Central memory CD8-positive, alpha-beta T cell (primary cell): Measurements from ENCODE around the gene SMARCAL1.
"Not testable (repeated sequence)": the region's sequence is repeated elsewhere in the genome, so short reads cannot be mapped to it uniquely, and the experiment has no call there.

Experiments
- ATAC-seq: fragments of 150-1000 bp; cut with Tn5 transposase; replicated peaks from 2 replicates; pipeline ENCODE4 v1.10.0; 2022; ENCODE audit warnings: mild to moderate bottlenecking, moderate FRiP score, moderate number of reproducible peaks; ENCODE audit not compliant: poor library complexity, severe bottlenecking; ENCODE audit errors: extremely low read depth
- DNase-seq, 2 donors: peaks; one replicate each; pipeline ENCODE4 v3.0.0; 2021; ENCODE audit warnings: low spot score in 2 of 2
- H3K27ac Mint-ChIP-seq: one replicate; pipeline ENCODE4 v1.8.0; 2022; ENCODE audit warnings: low read depth, mild to moderate bottlenecking, moderate library complexity, mixed read lengths
- H3K27me3 Mint-ChIP-seq: one replicate; pipeline ENCODE4 v1.8.0; 2022; ENCODE audit warnings: mixed read lengths
- H3K36me3 Mint-ChIP-seq: one replicate; pipeline ENCODE4 v1.8.0; 2022; ENCODE audit warnings: mild to moderate bottlenecking, moderate library complexity, mixed read lengths; ENCODE audit not compliant: insufficient read depth
- H3K4me1 Mint-ChIP-seq: one replicate; pipeline ENCODE4 v1.8.0; 2022; ENCODE audit warnings: mixed read lengths
- H3K4me3 Mint-ChIP-seq: one replicate; pipeline ENCODE4 v1.8.0; 2022; ENCODE audit warnings: mild to moderate bottlenecking, moderate library complexity, mixed read lengths
- H3K9me3 Mint-ChIP-seq: one replicate; pipeline ENCODE4 v1.8.0; 2022; ENCODE audit warnings: mixed read lengths

Gene SMARCAL1

GRCh38 chr2:216504376-216504762 is 92.1 kb downstream of the SMARCAL1 start:
- ATAC-seq (no peak), DNase-seq (no peak)
- Mint-ChIP-seq H3K36me3 (peaks cover 54% of the 10 kb centered on the region), H3K9me3 (no peaks in the 10 kb centered on the region), H3K4me1 (peaks cover 46% of the 10 kb centered on the region), H3K27ac (peak overlapping the region; percentile 19), H3K27me3 (no peaks in the 10 kb centered on the region), H3K4me3 (no peak overlapping the region)

- Mint-ChIP-seq H3K9me3 (no peaks in the 10 kb centered on the region), H3K27me3 (no peaks in the 10 kb centered on the region), H3K4me1 (peaks cover 37% of the 10 kb centered on the region), H3K4me3 (no peak overlapping the region), H3K27ac (peak overlapping the region; percentile 53), H3K36me3 (peaks cover 44% of the 10 kb centered on the region)
- DNase-seq (no peak), ATAC-seq (no peak)
Measured at GRCh38 chr2:216505133-216506106, 93.1 kb downstream of the SMARCAL1 start.

GRCh38 chr2:216507220-216508160 is 95.2 kb downstream of the SMARCAL1 start:
- no peak for ATAC-seq
- Mint-ChIP-seq H3K36me3 (peaks cover 23% of the 10 kb centered on the region), H3K27ac (no peak overlapping the region), H3K27me3 (no peaks in the 10 kb centered on the region), H3K4me3 (no peak overlapping the region), H3K9me3 (no peaks in the 10 kb centered on the region), H3K4me1 (peaks cover 28% of the 10 kb centered on the region)
- DNase-seq: no peak

GRCh38 chr2:216508229-216508628 is 95.9 kb downstream of the SMARCAL1 start:
- Mint-ChIP-seq H3K27me3 (no peaks in the 10 kb centered on the region), H3K9me3 (no peaks in the 10 kb centered on the region), H3K4me1 (peaks cover 23% of the 10 kb centered on the region), H3K36me3 (peaks cover 16% of the 10 kb centered on the region), H3K27ac (no peak overlapping the region), H3K4me3 (no peak overlapping the region)
- no peak for DNase-seq
- no peak for ATAC-seq

- no peaks in the 10 kb centered on the region for H3K36me3 Mint-ChIP-seq
- no peaks in the 10 kb centered on the region for H3K9me3 Mint-ChIP-seq
- DNase-seq (no peak), ATAC-seq (no peak)
- no peaks in the 10 kb centered on the region for H3K4me1 Mint-ChIP-seq
- no peaks in the 10 kb centered on the region for H3K27me3 Mint-ChIP-seq
- H3K4me3 Mint-ChIP-seq: no peak overlapping the region
- H3K27ac Mint-ChIP-seq: no peak overlapping the region
Measured at GRCh38 chr2:216516730-216517350, 104.6 kb downstream of the SMARCAL1 start.

- Mint-ChIP-seq H3K4me1 (no peaks in the 10 kb centered on the region), H3K27me3 (no peaks in the 10 kb centered on the region), H3K27ac (no peak overlapping the region), H3K4me3 (no peak overlapping the region), H3K36me3 (no peaks in the 10 kb centered on the region), H3K9me3 (no peaks in the 10 kb centered on the region)
- DNase-seq: no peak
- ATAC-seq: no peak
Measured at GRCh38 chr2:216517447-216518225, 105.4 kb downstream of the SMARCAL1 start.

GRCh38 chr2:216518566-216519119 is 106.4 kb downstream of the SMARCAL1 start:
- not testable (repeated sequence) for ATAC-seq, H3K9me3 Mint-ChIP-seq, H3K27ac Mint-ChIP-seq, H3K4me3 Mint-ChIP-seq, H3K4me1 Mint-ChIP-seq, H3K27me3 Mint-ChIP-seq, DNase-seq, H3K36me3 Mint-ChIP-seq

GRCh38 chr2:216519154-216519762 is 107.0 kb downstream of the SMARCAL1 start:
- H3K4me3 Mint-ChIP-seq: no peak overlapping the region
- peak in 1 of 2 donors; percentile 31 for DNase-seq
- no peaks in the 10 kb centered on the region for H3K9me3 Mint-ChIP-seq
- H3K36me3 Mint-ChIP-seq: no peaks in the 10 kb centered on the region
- H3K4me1 Mint-ChIP-seq: no peaks in the 10 kb centered on the region
- H3K27ac Mint-ChIP-seq: no peak overlapping the region
- peak; percentile 52 for ATAC-seq
- H3K27me3 Mint-ChIP-seq: no peaks in the 10 kb centered on the region

- no peaks in the 10 kb centered on the region for H3K27me3 Mint-ChIP-seq
- ATAC-seq (no peak), DNase-seq (no peak)
- H3K36me3 Mint-ChIP-seq: no peaks in the 10 kb centered on the region
- H3K4me1 Mint-ChIP-seq: no peaks in the 10 kb centered on the region
- H3K4me3 Mint-ChIP-seq: no peak overlapping the region
- no peaks in the 10 kb centered on the region for H3K9me3 Mint-ChIP-seq
- no peak overlapping the region for H3K27ac Mint-ChIP-seq
Measured at GRCh38 chr2:216520112-216520511, 107.8 kb downstream of the SMARCAL1 start.

- ATAC-seq: no peak
- no peak for DNase-seq
- H3K27ac Mint-ChIP-seq: no peak overlapping the region
- no peaks in the 10 kb centered on the region for H3K9me3 Mint-ChIP-seq
- H3K4me1 Mint-ChIP-seq: no peaks in the 10 kb centered on the region
- H3K36me3 Mint-ChIP-seq: no peaks in the 10 kb centered on the region
- no peak overlapping the region for H3K4me3 Mint-ChIP-seq
- H3K27me3 Mint-ChIP-seq: peaks cover 10% of the 10 kb centered on the region
Measured at GRCh38 chr2:216522892-216523502, 110.7 kb downstream of the SMARCAL1 start.

GRCh38 chr2:216525972-216526371 is 113.7 kb downstream of the SMARCAL1 start:
- H3K27me3 Mint-ChIP-seq: peaks cover 10% of the 10 kb centered on the region
- no peak for DNase-seq
- no peak overlapping the region for H3K4me3 Mint-ChIP-seq
- H3K9me3 Mint-ChIP-seq: no peaks in the 10 kb centered on the region
- no peak overlapping the region for H3K27ac Mint-ChIP-seq
- no peaks in the 10 kb centered on the region for H3K36me3 Mint-ChIP-seq
- ATAC-seq: no peak
- no peaks in the 10 kb centered on the region for H3K4me1 Mint-ChIP-seq
